Mesenteric fat pad (tissue), 1 donor: ENCODE data around the gene TSPAN32. TPM values are rescaled to one million over a fixed set of nuclear protein-coding genes. Genes with fewer than 3 reads are reported as not detected.
A peak's percentile ranks its signal among the peaks of the same experiment; 100 is the strongest.

ENCODE experiments used
- DNase-seq: peaks from one replicate; pipeline ENCODE4 v3.0.0-alpha.2; 2020; ENCODE audit warnings: low spot score
- total RNA-seq: library from RNA; stranded (reverse); fragmentation: NEBNext Ultra II Directional; extraction: Animal tissue kit (Norgen Biotek cat#: 25700); gene quantifications from one replicate; pipeline ENCODE4 v1.2.1, GENCODE V29; 2021
- donor health status: DM: yes; HTN: yes; CAD: no.

The TSPAN32 gene
- total RNA-seq, 1 donor from 2014 or later = 1.3 TPM

DNA sequence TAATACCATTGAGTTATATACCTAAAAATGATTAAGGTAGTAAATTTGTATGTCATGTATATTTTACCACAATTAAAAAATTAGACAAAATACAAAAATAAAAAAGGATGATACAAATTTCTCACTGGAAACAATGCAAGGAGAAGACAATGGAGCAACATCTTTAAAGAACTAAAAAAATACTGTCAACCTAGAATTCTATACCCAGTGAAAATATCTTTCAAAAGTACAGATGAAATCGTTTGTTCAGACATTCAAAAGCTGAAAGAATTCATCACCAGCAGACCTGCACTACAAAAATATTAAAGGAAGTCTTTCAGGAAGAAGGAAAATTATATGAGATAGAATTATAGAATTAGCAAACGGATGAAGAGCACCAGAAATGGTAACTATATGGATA, 21.6 kb upstream of the TSPAN32 start:
- no peak for DNase-seq

DNA sequence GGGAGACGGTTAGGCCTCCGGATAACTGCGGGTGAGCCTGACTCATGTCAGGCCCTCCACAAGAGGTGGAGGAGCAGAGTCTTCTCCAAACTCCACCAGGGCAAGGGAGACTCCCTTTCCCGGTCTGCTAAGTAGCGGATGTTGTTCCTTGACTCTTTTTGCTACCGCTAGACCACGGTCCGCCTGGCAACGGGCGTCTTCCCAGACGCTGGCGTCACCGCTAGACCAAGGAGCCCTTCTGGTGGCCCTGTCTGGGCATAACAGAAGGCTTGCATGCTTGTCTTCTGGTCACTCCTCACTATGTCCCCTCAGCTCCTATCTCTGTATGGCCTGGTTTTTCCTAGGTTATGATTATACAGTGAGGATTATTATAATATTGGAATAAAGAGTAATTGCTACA, 15.5 kb upstream of the TSPAN32 start:
- peak; percentile 53 for DNase-seq

DNA sequence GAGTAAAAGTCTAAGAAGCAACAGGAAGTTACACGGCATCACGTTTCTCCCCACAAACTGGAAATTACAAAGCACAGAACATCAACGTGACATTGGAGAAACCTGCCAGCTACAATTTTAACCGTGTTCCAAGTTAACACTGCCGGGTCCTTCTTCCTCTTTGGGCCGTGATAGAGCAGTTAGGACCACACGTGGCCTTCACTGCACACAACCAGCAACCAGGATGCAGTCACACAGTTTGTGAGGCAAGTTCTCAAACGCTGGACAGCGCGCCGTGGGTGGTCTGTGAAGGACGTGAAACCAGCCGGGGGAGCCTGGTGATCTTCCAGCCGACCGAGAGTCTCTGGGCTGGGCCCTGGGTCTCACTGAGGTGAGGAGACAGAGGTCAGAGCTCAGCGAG, 14.7 kb upstream of the TSPAN32 start:
- peak; percentile 79 for DNase-seq

DNA sequence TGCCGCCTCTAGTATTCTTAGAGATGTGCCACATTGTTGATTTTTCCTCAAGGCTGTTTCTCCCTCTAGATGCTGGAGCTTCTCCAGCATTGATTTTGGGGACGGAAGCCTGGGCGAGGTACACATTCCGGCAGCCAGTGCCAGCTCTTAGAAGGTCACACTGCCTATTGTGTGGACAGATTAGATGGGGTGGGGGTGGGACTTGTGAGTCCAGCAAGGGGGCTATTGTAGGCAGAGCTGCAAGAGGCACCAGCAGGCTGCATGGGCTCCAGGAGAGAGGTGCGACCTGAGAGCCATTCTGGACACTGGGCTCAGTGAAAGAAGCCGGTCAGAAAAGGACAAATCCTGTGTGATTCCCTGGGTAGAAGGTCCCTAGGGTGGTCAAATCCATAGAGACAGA, 12.5 kb upstream of the TSPAN32 start:
- no peak for DNase-seq

DNA sequence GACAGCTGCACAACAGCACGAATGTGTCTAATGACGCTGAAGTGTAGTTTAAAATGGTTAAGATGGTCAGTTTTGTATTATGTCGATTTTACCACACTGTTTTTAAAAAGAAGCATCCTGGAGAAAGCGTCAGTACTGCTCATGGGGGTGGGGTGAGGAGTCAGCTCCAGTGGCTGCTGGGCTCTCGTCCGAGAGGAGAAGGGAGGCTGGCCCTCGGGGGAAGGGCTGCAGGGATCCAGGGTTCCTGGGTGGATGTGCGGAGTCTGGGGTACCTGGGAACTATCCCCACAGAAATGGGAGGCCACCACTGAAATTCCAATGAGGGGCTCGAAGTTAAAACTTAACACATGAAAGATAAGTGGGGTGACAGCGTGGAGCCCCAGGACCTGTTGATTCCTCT, 12.0 kb upstream of the TSPAN32 start:
- DNase-seq = no peak

DNA sequence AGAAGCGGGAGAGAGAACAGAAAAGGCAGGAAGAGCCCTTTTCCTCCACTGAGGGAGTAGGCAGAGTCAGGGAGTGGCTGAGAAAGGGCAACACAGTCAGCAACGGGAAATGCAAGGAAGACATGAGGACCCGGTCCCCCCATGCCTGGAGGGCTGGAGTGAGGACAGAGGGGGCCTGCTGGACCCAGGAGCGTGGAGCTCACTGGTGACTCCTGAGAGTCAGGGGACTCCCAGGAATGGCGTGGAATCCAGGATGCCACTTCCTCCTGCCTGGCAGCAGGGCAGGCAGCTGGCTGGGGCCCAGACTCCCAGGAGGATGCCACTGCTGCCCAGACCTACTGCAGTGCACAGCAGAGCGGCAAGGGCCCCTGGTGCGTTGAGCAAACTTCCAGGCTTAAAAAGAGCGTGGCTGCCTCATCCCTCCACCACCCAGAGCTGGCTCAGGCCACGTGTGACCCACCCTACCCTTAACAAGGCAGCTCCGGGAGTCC, 11.4 kb upstream of the TSPAN32 start:
- no peak for DNase-seq

DNA sequence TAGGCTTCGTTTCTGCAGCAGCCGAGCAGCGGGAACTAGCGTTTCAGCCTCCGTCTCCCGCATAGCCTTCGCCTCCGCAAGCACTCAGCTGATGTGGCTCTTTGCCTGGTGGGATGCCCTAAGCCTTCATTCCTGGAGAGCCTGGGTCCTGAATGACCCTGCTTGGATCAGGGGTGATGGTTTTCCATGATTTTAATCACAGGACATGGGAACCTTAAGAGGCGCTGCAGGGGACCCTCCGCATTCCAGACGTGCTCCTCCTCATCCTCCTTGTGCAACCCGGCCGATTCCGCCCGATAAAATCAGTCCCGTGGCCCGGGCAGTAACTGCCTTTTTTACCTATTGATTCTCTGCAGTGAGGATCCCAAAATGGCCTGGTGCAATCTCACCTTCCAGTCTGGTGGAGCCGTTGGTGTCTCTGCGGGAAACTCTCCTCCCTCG, 8.3 kb upstream of the TSPAN32 start:
- DNase-seq = peak; percentile 77

DNA sequence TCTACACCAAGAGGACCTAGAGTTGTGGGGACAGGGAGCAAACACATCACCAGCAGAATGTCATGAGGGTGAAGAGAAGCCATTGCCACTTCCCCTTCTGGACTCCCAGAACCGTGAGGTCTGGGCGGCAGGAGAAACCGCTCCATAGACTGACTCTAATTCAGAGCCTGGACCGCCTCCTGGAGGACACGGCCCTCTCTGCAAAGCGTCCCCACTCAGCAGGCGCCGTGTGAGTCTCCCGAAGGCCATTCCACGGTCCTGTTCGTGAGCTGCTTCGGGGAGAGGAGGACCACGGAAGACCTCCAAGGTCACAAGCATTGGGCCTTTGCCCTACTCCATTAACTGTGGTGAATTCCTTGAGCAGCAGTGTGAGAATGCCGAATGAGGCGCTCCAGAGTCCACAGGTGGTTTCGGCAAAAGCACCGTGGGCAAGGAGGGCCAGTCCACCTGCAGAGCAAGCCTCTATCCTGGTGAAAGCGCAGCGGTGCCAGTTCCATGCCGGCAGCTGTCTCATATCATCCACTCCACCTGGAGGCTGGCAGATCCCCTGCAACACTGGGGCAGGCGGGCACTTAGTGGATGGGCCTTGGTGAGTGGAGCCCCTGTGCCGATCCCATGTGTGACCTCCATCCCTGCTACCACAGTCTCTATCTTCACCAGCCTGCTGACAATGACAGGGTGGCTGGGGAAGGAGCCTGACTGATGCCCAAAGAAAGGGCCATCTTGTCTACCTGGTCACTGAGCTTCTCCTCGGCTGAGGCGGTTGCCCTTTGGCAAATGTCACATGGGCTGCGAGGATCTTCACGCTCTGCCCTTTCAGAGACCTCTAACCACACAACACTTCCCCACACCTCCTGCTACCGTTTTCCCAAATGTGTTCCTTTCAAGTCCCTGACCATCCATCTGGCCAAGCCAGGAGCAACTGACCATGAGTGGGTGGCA, 7.6 kb upstream of the TSPAN32 start:
- peak; percentile 86 for DNase-seq

DNA sequence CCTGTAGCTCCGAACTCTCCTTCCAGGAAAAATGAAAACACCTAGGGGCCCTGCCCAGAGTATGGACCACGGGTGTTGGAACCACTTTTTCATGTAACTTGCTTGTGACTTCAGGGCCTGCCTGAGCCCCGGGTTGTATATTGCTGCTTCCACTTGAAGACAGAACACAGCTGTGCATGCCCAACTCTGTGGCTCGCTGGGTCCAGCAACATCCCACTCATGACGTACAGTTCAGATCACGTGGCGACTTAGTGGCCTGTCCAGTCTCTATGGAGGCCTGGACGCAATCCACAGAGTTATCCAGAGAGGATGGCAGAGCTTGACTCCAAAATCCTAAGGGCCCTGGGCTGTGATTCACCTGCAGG, 6.9 kb upstream of the TSPAN32 start:
- DNase-seq = peak; percentile 60

DNA sequence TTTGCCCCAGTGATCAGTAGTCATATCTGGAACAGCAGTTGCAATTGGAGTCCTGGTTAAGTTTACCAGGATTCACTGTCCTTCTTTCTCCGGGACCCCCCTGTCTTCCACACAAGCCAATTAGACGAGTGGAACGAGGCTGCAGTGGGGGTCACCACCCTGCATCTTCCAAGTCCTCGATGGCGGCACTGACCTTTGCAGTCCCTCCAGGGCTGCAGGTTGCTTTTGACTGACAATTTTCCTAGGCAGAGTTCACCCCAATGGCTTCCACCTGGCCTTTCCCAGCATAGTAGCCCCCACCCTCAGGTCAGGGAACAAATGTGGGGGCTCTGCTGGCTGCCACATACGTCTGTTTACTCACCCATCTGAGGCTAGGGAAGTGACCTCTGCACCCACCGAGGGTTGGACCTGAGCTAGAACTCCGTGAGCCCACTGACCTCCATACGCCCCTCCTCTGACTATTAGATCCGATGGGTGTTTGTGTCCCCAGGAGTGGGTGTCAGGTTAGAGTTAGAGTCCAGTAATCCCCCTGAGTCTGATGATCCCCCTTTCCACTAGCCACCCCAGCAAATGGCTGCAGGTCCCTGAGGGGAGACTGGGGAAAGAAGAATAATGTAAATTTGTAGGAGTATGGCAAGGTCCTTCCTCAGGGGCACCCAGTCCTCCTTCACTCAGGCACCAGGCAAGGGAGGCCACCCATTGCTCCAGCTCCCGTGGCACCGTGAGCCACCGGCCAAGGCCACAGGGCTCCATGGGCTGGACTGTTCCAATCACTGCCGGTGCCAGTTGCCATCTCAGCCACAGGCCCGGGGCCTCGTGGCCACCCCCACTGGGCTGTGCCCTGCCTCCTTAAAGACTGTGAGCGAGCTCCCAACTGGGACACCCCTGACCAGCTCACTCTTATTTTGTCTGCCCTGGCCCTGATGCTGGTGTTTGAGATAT, 5.6 kb upstream of the TSPAN32 start:
- DNase-seq = peak; percentile 84

DNA sequence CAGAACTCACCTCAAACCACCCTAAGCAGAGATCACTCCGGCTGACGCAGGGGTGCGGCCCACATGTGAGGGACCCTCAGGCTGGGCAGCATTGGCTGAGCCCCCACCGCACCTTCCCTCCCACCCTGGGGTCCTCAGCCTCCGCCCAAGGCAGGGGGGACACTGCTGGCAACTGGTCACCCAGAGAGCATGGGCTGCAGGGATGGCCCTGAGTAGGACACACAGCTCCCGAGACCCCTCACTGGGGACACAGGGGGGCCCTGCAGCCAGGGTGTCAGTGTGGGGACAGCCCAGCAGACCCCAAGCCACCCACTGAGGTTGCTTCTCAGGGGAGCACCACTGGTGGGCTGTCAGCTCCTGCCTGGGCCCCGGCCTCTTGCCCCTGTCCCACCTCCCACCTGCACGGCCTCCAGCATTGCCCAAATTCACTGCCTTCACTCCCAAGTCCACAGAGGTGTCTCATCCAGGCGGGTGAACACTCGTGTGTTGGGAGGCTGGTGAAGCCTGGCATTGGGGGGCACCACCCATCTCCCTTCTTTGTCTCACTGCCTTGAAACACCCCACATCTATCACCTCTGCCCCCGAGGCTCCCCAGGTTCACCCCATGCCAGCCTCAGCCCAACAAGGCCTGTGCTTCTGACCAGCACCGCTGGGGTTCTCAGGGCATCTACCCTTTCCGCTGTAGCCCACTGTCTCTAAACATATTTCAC, 4.7 kb upstream of the TSPAN32 start:
- peak; percentile 73 for DNase-seq

DNA sequence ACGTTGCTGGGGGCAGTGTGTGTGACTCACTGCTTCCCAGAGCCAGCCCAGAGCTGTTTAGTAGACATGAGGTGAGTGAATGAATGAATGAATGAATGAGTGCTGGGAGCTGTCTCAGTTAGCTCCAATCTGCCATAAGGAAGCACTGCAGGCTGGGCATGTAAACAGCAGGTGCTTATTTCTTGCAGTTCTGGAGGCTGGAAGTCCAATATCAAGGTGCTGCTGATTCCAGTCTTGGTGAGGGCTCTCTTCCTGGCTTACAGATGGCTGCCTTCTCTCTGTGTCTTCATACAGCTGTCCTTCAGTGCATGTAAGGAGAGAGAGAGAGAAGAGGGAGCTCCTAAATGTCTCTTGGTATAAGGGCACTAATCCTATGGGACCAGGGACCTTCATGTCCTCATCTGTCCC, 4.2 kb upstream of the TSPAN32 start:
- no peak for DNase-seq

DNA sequence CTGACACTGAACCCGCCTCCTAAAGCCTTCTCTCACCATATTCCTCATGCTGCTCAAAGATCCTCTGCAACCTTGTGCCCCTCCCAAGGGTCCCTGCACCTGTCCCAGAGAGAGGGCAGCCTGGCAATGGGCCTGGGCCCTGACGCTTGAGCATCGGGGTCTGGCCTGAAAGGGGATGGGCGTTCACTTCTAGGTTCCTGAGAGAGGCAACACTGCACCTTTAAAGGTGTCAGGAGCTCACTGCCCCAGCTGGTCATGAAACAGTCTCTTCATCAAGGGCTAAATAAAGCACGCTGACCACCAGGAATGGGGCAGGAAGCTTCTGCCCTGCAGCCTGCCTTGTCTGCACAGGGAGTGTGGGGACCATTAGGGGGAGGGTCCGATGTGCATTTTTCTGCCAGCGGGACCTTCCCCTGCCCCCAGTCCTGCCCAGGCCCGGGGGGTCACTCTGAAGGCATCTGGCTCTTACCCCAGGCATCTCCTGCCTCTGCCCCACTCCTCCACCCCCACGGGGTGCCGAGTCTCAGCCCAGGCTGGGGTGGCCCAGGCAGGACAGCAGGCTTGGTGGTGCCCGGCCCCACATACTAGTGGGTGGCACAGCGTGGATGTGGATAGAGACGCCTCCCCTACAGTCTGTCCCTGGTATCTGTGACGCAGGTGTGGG, 3.5 kb upstream of the TSPAN32 start:
- DNase-seq = peak; percentile 77

DNA sequence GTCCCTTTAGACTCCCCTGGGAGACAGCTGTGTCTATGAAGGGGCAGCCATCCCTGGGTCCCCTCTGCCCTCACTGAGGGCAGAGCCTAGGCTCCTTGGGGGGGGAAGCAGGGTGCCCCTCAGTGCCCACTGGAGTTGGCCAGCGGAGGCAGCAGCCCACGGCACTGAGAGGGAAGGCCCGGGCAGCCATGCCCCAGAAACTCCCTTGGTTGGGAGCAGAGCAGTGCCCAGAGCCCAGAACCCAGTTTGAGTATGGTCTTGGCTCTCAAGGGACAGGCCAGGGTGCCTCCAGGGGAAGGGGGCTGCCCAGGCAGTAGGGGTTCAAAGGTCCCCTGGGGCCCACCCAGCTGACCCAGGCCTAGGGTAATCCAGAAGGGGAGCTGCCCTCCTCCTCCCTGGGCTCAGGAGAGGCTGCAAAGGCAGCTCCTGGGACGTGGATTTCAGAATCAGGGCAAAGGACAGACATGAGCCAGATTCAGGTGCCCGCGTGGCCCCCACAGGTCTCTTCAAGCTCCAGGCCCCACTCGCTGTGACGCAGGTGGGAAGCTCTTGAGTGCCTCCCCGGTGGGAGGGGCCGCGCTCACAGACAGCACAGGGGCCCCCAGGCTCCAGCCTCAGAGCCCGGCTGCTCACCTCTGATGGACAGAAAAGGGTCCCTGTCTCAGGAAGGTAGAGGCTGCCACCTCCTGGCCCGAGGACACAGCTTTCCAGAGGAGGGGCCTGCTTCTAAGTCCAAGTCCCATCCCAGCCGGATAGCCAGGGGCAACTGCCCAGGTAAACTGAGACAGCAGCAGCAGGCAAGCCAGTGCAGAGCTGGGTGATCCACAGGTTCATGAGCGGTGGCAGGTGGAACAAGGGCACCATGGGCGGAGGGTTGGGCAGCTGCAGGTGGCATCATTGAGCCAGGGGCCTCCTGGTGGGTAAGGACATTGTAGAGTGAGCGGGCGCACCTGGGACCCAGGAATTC, 2.7 kb upstream of the TSPAN32 start:
- DNase-seq = peak; percentile 85

DNA sequence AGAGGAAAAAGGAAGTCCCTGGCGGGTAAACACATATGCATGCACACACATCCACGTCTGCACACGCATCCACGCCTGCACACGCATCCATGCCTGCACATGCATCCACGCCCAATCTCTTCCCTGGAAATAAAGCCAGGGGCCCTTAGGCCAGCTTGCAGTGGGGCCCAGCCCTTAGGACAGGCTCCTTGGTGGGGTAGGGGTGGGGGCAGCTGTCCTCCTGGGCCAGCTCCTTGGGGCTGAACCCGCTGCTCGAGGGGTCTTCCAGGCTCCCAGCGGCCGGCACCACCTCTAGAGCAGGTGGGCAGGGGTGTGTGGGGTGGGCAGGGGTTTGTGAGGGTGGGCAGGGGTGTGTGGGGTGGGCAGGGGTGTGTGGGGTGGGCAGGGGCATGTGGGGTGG, 2.0 kb upstream of the TSPAN32 start:
- DNase-seq = no peak

DNA sequence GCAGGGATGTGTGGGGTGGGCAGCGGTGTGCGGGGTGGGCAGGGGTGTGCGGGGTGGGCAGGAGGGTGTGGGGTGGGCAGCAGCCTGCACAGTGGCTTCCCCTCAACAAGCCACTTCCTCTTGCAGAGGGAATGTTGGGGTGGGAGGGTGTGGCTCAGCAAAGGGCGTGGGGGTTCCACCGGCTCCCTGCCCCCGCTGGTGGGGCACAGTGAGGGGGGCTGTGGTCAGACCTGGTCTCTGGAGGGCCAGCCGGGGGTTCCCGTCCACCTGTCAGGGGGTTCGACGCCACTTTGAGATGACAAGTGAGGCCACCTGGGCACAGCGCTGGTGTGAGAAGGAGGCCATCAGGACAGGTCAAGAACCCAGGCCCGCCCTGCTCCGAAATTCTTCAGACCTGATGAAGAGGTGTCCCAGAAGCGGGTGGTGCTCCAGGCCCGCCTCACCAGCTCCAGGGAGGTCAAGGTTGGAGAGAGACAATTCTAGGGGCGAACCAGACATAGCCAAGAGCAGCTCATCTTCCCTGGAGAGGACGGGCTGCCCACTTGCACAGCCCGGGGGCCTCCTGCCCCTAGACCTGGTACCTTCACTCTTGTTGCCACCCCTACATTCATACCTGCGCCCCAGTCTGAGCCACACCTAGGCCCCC, 1.4 kb upstream of the TSPAN32 start:
- DNase-seq = peak; percentile 87

DNA sequence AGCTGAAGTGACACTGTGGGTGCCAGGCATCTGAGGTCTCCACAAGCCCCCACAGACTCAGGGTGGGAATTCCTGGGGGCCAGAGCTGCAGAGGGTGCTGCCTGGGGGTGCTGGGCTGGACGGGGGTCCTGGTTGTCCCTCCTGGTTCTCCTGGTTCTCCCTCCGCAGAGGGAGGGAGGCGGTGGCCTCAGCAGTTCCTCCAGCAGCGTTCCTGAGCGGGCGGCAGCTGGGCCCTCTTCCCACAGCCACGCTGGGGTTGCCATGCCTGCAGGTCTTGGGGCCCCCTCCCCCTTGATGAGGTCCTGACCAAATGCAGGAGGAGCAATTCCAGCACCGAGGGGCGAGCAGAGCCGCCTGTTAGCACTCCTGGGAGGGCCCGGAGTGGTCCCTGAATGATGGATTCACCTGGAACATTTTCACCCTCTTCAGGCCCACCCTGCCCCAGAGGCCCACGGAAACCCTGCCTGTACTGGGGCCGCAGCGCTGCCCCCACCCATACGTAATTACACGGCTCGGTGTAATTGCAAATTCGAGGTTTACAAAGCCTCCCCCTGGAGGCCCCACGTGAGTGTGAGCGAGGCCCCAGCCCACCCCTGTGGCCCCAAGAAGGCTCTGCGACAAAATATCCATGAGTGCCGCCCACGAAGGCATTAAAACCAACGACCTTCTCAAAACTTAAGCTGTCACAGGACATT, 730 bp upstream of the TSPAN32 start:
- DNase-seq = peak; percentile 87

DNA sequence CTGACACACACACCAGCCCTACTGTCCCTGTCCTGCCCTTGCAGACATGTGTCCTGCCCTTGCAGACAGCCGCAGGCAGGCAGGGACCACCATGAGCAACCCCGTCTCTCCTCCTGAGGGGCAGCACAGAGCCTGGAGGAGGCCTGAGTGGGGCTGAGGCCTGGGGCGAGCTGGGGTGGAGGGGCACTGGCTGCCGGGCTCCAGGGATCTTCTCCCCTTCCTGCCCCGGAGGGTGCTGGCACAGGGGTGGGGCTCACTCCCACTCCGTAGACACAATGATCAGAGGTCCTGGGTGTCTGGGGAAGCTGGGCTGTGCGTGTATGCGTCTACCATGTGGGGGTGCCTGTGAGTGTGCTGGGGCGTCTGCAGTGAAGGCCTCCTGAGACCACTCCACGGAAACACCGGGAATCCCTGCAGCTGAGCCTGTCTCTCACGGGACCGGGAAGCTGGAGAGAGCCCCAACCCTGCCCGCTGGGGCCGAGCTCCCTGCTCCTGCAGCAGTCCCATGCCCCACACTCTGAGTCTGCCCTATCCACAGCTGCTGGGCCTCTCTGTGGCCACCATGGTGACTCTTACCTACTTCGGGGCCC, 588 bp downstream of the TSPAN32 start:
- peak; percentile 84 for DNase-seq
